SK-N-SH treated with all-trans-retinoic acid at 6 μM for 48 hours (cell line): Measurements from ENCODE around the gene IQSEC3.
"Not testable (repeated sequence)": the region's sequence is repeated elsewhere in the genome, so short reads cannot be mapped to it uniquely, and the experiment has no call there.

Experiments
- ARNTL ChIP-seq: fragments of 450-650 bp; formaldehyde crosslinking; IDR thresholded peaks from 2 replicates; pipeline ENCODE4 v1.5.0; 2020; ENCODE audit warnings: low read depth, mild to moderate bottlenecking, moderate library complexity, borderline replicate concordance
- BACH2 ChIP-seq: fragments of 250-450 bp; sonication (Bioruptor Pico); IDR thresholded peaks from 2 replicates; pipeline ENCODE4 v1.9.0; 2021; ENCODE audit warnings: mild to moderate bottlenecking, borderline replicate concordance
- GLIS3 ChIP-seq: fragments of 250-450 bp; sonication (Bioruptor Pico); IDR thresholded peaks from 2 replicates; pipeline ENCODE4 v1.5.0; 2020; ENCODE audit warnings: mild to moderate bottlenecking, moderate library complexity
- SNAI2 ChIP-seq: fragments of 250-450 bp; sonication (Bioruptor Pico); IDR thresholded peaks from 2 replicates; pipeline ENCODE4 v1.5.0; 2020; ENCODE audit warnings: mild to moderate bottlenecking, moderate library complexity
- TOX ChIP-seq: fragments of 250-450 bp; sonication (Bioruptor Pico); IDR thresholded peaks from 2 replicates; pipeline ENCODE4 v1.8.0; 2021; ENCODE audit warnings: mild to moderate bottlenecking, moderate library complexity, borderline replicate concordance
- ZC3H10 ChIP-seq: fragments of 250-450 bp; sonication (Bioruptor Pico); IDR thresholded peaks from 2 replicates; pipeline ENCODE4 v1.5.1; 2021; ENCODE audit warnings: mild to moderate bottlenecking, moderate library complexity
- ZFP30 ChIP-seq: fragments of 450-650 bp; formaldehyde crosslinking; IDR thresholded peaks from 2 replicates; pipeline ENCODE4 v1.5.0; 2022; ENCODE audit warnings: mild to moderate bottlenecking, moderate library complexity
- ZNF565 ChIP-seq: fragments of 450-650 bp; formaldehyde crosslinking; conservative IDR thresholded peaks from 2 replicates; pipeline ENCODE4 v1.5.0; 2020; ENCODE audit warnings: low read depth, mild to moderate bottlenecking, moderate library complexity
- TF ChIP-seq, protein P1 (sequence below): fragments of 250-450 bp; sonication (Bioruptor Pico); IDR thresholded peaks from 2 replicates; pipeline ENCODE4 v1.8.0; 2020; ENCODE audit warnings: mild to moderate bottlenecking, moderate library complexity, borderline replicate concordance
- TF ChIP-seq, protein P2 (sequence below): fragments of 250-450 bp; sonication (Bioruptor Pico); IDR thresholded peaks from 2 replicates; pipeline ENCODE4 v1.5.0; 2020; ENCODE audit warnings: mild to moderate bottlenecking, moderate library complexity

DNA sequence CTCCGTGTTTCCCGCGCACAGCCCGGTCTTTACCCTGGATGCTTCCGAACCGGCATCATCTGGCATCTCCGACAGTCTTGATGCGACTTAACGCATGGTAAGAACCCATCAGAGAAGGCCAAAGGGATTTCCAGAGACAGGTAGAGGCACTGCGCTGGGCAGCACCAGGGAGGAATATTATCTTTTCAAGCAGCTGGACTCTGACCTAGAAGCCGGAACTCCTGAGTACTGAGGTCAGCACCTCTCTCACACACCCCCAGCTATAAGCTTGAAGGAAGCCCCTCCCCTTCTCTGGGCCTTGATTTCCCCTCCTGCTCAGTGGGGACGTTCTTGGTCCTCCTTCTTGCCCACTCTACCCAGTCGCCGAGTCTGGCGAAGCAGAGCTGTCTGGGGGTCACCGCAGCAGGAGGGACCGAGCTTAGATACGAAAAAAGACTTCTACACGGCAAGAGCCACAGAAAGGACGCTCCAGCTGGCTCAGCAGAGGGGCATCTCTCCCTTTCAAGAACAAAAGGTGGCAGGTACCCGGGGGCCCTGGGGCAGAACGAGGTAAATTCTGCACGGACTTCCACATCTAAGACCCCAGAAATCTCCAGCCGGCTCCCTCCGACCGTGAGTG lies 10.6 kb downstream of the IQSEC3 start:
- not testable (repeated sequence) for TF ChIP-seq ZNF565 (CRISPR knock-in tag); ZFP30 (CRISPR knock-in tag); ARNTL (CRISPR knock-in tag); BACH2; GLIS3; TOX (CRISPR knock-in tag); SNAI2 (CRISPR knock-in tag); ZC3H10 (CRISPR knock-in tag)
- TF ChIP-seq, protein P1, sequence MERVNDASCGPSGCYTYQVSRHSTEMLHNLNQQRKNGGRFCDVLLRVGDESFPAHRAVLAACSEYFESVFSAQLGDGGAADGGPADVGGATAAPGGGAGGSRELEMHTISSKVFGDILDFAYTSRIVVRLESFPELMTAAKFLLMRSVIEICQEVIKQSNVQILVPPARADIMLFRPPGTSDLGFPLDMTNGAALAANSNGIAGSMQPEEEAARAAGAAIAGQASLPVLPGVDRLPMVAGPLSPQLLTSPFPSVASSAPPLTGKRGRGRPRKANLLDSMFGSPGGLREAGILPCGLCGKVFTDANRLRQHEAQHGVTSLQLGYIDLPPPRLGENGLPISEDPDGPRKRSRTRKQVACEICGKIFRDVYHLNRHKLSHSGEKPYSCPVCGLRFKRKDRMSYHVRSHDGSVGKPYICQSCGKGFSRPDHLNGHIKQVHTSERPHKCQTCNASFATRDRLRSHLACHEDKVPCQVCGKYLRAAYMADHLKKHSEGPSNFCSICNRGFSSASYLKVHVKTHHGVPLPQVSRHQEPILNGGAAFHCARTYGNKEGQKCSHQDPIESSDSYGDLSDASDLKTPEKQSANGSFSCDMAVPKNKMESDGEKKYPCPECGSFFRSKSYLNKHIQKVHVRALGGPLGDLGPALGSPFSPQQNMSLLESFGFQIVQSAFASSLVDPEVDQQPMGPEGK: not testable (repeated sequence)
- TF ChIP-seq, protein P2, sequence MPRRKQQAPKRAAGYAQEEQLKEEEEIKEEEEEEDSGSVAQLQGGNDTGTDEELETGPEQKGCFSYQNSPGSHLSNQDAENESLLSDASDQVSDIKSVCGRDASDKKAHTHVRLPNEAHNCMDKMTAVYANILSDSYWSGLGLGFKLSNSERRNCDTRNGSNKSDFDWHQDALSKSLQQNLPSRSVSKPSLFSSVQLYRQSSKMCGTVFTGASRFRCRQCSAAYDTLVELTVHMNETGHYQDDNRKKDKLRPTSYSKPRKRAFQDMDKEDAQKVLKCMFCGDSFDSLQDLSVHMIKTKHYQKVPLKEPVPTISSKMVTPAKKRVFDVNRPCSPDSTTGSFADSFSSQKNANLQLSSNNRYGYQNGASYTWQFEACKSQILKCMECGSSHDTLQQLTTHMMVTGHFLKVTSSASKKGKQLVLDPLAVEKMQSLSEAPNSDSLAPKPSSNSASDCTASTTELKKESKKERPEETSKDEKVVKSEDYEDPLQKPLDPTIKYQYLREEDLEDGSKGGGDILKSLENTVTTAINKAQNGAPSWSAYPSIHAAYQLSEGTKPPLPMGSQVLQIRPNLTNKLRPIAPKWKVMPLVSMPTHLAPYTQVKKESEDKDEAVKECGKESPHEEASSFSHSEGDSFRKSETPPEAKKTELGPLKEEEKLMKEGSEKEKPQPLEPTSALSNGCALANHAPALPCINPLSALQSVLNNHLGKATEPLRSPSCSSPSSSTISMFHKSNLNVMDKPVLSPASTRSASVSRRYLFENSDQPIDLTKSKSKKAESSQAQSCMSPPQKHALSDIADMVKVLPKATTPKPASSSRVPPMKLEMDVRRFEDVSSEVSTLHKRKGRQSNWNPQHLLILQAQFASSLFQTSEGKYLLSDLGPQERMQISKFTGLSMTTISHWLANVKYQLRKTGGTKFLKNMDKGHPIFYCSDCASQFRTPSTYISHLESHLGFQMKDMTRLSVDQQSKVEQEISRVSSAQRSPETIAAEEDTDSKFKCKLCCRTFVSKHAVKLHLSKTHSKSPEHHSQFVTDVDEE (CRISPR knock-in tag): not testable (repeated sequence)
